ENCODE results near the gene MTM1.

MTM1 gene

GRCh38 chrX:150715184-150715583 lies 146.8 kb downstream of the MTM1 start:
- peak overlapping the region; percentile 71 for H3K27ac Mint-ChIP-seq

GRCh38 chrX:150719621-150720020 lies 151.2 kb downstream of the MTM1 start:
- Mint-ChIP-seq H3K9me3 (no peaks in the 10 kb centered on the region), H3K27me3 (peaks cover 18% of the 10 kb centered on the region), H3K4me3 (no peak overlapping the region), H3K4me1 (ENCODE audit: low read depth) (peaks cover 26% of the 10 kb centered on the region), H3K36me3 (ENCODE audit: low read depth) (peaks cover 27% of the 10 kb centered on the region), H3K27ac (no peak overlapping the region)
- no peak for DNase-seq

More at GRCh38 chrX:150715184-150715583, 146.8 kb downstream of the MTM1 start:
- Mint-ChIP-seq H3K9me3 (no peaks in the 10 kb centered on the region), H3K4me3 (no peak overlapping the region), H3K36me3 (ENCODE audit: low read depth) (peaks cover 17% of the 10 kb centered on the region), H3K4me1 (ENCODE audit: low read depth) (peaks cover 33% of the 10 kb centered on the region), H3K27me3 (peaks cover 23% of the 10 kb centered on the region)
- no peak for DNase-seq
